GM12878 (cell line): Measurements from ENCODE around the gene MSANTD2. TPM values are rescaled to one million over a fixed set of nuclear protein-coding genes. Genes with fewer than 3 reads are reported as not detected.

ENCODE experiments used
- ATAC-seq: fragments of 200-7000 bp; cut with Tn5 transposase; 3 replicates; pipeline ENCODE4 v1.9.1; 2020; ENCODE audit warnings: mild to moderate bottlenecking, moderate library complexity
- BruUV-seq: library from RNA; stranded (reverse); fragments of 400-500 nt; replicated peaks from 2 replicates; lab custom pipeline; 2021; lab: Mats Ljungman, UMichigan
- CTCF ChIA-PET: fragments of 300-600 bp; sonication (Branson Sonifier 250); formaldehyde crosslinking; extraction: SDS; loops from one replicate; lab custom pipeline; 2021; ENCODE audit warnings: inconsistent platforms; lab: Yijun Ruan, JAX
- POLR2A ChIA-PET: fragments of 350-600 bp; formaldehyde crosslinking; extraction: SDS; loops from one replicate; lab custom pipeline; 2021; ENCODE audit warnings: inconsistent platforms; lab: Charles Lee
- RAD21 ChIA-PET: fragments of 300-600 bp; sonication (Branson Sonifier 250); formaldehyde crosslinking; loops from one replicate; lab custom pipeline; 2023; ENCODE audit warnings: antibody characterized with exemption; ENCODE audit not compliant: unreplicated experiment; lab: Charles Lee
- SMC1A ChIA-PET: fragments of 300-600 bp; sonication (Branson Sonifier 250); formaldehyde crosslinking; loops from one replicate; lab custom pipeline; 2023; ENCODE audit not compliant: unreplicated experiment, uncharacterized antibody; lab: Charles Lee
- DNase-seq: peaks from one replicate; pipeline ENCODE4 v3.0.0-alpha.2; 2011; ENCODE audit warnings: low read depth, low spot score
- FAIRE-seq: peaks from 3 replicates; lab custom pipeline; 2011; peaks lifted over from hg19 to GRCh38; lab: Jason Lieb, UNC
- H2AFZ ChIP-seq: 2 replicates; pipeline ENCODE4 v1.6.0; 2011; ENCODE audit warnings: low read depth, low read length, control low read depth; ENCODE audit not compliant: control insufficient read depth
- H3K27ac ChIP-seq: 2 replicates; pipeline ENCODE4 v1.5.1; 2011; ENCODE audit warnings: control low read depth; ENCODE audit not compliant: control insufficient read depth, insufficient read depth
- H3K27me3 ChIP-seq, 2 experiments: replicated peaks in 1 of 2; 2 replicates each; pipeline versions ENCODE4 v1.6.0 to v1.6.1; 2011; ENCODE audit warnings: low read length in 1 of 2; ENCODE audit not compliant: control insufficient read depth in 2 of 2, insufficient read depth in 2 of 2
- H3K36me3 ChIP-seq, 2 experiments: 2 replicates each; pipeline ENCODE4 v1.5.1; 2011; ENCODE audit warnings: low read length in 1 of 2; ENCODE audit not compliant: control insufficient read depth in 2 of 2, insufficient read depth in 2 of 2
- H3K4me1 ChIP-seq: 2 replicates; pipeline ENCODE4 v1.6.1; 2011; ENCODE audit warnings: mild to moderate bottlenecking, low read length, moderate library complexity, mixed read lengths; ENCODE audit not compliant: control insufficient read depth, insufficient read depth
- H3K4me2 ChIP-seq: 2 replicates; pipeline ENCODE4 v1.6.0; 2011; ENCODE audit warnings: control low read depth; ENCODE audit not compliant: control insufficient read depth, insufficient read depth
- H3K4me3 ChIP-seq: fragments of 200-600 bp; sonication (generic); 2 replicates; pipeline ENCODE4 v1.5.1; 2016
- H3K79me2 ChIP-seq: 2 replicates; pipeline ENCODE4 v1.6.0; 2011; ENCODE audit warnings: low read length; ENCODE audit not compliant: control insufficient read depth, insufficient read depth
- H3K9ac ChIP-seq: 2 replicates; pipeline ENCODE4 v1.8.0; 2011; ENCODE audit warnings: low read length, control low read depth, mixed read lengths; ENCODE audit not compliant: control insufficient read depth, insufficient read depth
- H3K9me3 ChIP-seq: replicated peaks from 3 replicates; pipeline ENCODE4 v1.5.1; 2011; ENCODE audit warnings: mild to moderate bottlenecking, low read length; ENCODE audit not compliant: control insufficient read depth, insufficient read depth
- H4K20me1 ChIP-seq: 2 replicates; pipeline ENCODE4 v1.6.0; 2011; ENCODE audit not compliant: control insufficient read depth, insufficient read depth
- ELK1 ChIP-seq: IDR thresholded peaks from 2 replicates; pipeline ENCODE4 v1.6.1; 2012; ENCODE audit warnings: low read depth, low read length, improper control_type of control experiment
- GATAD2B ChIP-seq: fragments of 450-650 bp; conservative IDR thresholded peaks from 2 replicates; pipeline ENCODE4 v1.6.1; 2017; ENCODE audit warnings: low read depth, mild to moderate bottlenecking, moderate library complexity
- HDGF ChIP-seq: fragments of 450-650 bp; IDR thresholded peaks from 2 replicates; pipeline ENCODE4 v1.6.1; 2016; ENCODE audit warnings: antibody characterized with exemption
- MLLT1 ChIP-seq: fragments of 450-650 bp; IDR thresholded peaks from 2 replicates; pipeline ENCODE4 v1.6.1; 2016; ENCODE audit warnings: mild to moderate bottlenecking
- NFIC ChIP-seq: IDR thresholded peaks from 2 replicates; pipeline ENCODE4 v1.6.1; 2012; ENCODE audit warnings: low read depth, mild to moderate bottlenecking, inconsistent platforms, low read length, moderate library complexity
- PKNOX1 ChIP-seq: fragments of 450-650 bp; IDR thresholded peaks from 2 replicates; pipeline ENCODE4 v1.6.1; 2016; ENCODE audit warnings: mild to moderate bottlenecking
- POLR2AphosphoS5 ChIP-seq: IDR thresholded peaks from 2 replicates; pipeline ENCODE4 v1.6.1; 2011; ENCODE audit warnings: mild to moderate bottlenecking, low read length, inconsistent platforms
- RAD21 ChIP-seq: IDR thresholded peaks from 2 replicates; pipeline ENCODE4 v1.6.1; 2011; ENCODE audit warnings: mild to moderate bottlenecking, low read depth, low read length, moderate library complexity; ENCODE audit not compliant: insufficient read depth
- RFX5 ChIP-seq: IDR thresholded peaks from 2 replicates; pipeline ENCODE4 v1.6.1; 2011; ENCODE audit warnings: low read depth, low read length, improper control_type of control experiment
- SIX5 ChIP-seq: IDR thresholded peaks from 2 replicates; pipeline ENCODE4 v1.6.1; 2011; ENCODE audit warnings: mild to moderate bottlenecking, low read depth, low read length, moderate library complexity; ENCODE audit not compliant: severe bottlenecking
- STAT1 ChIP-seq: fragments of 450-650 bp; conservative IDR thresholded peaks from 2 replicates; pipeline ENCODE4 v1.6.1; 2014; ENCODE audit warnings: antibody characterized with exemption, mild to moderate bottlenecking
- SUZ12 ChIP-seq: fragments of 200-600 bp; sonication (generic); IDR thresholded peaks from one replicate; pipeline ENCODE4 v1.6.1; 2018; ENCODE audit warnings: antibody characterized with exemption, mild to moderate bottlenecking; ENCODE audit not compliant: unreplicated experiment
- YBX1 ChIP-seq: fragments of 450-650 bp; IDR thresholded peaks from 2 replicates; pipeline ENCODE4 v1.6.1; 2016; ENCODE audit warnings: antibody characterized with exemption
- ZBED1 ChIP-seq: IDR thresholded peaks from 2 replicates; pipeline ENCODE4 v1.6.1; 2016; ENCODE audit warnings: borderline replicate concordance
- ZNF24 ChIP-seq: fragments of 450-650 bp; IDR thresholded peaks from 2 replicates; pipeline ENCODE4 v1.6.1; 2017; ENCODE audit warnings: antibody characterized with exemption, mild to moderate bottlenecking
- ZSCAN29 ChIP-seq: fragments of 450-650 bp; IDR thresholded peaks from 2 replicates; pipeline ENCODE4 v1.6.1; 2017; ENCODE audit warnings: mild to moderate bottlenecking, moderate library complexity
- WGBS: methylation state at CpG from one replicate; pipeline ENCODE4 v1.1.6; 2016; ENCODE audit warnings: low lambda C conversion rate; ENCODE audit not compliant: insufficient replicate concordance, insufficient coverage; ENCODE audit errors: missing lambda C conversion rate; 5-methylcytosine and 5-hydroxymethylcytosine counted together
- in situ Hi-C: fragments of 300-500 bp; cut with MboI; formaldehyde crosslinking; loops from 9 replicates; pipeline ENCODE4 v1.14.3; 2018; ENCODE audit warnings: mixed read lengths
- intact Hi-C: fragments of 100-400 bp; cut with micrococcal nuclease; formaldehyde crosslinking; loops from one replicate; pipeline ENCODE4 v1.14.2; 2022; ENCODE audit not compliant: unreplicated experiment
- polyA plus RNA-seq, 11 experiments: library from polyadenylated mRNA; depleted of rRNA in 4 of 11; unstranded in 6 of 11; stranded (reverse) in 5 of 11; fragments of >200 nt; fragmentation: Nextera tagmentation in 4 of 11; fragmentation: Illumina TruSeq in 1 of 11; extraction: Ambion mirVana in 4 of 11; extraction: Trizol in 1 of 11; gene quantifications; 1 replicate in 1 of 11; 2 replicates in 10 of 11; pipeline versions ENCODE4 v1.2.1 to v1.2.3, GENCODE V29; 2011 to 2016; ENCODE audit warnings: inconsistent platforms in 2 of 11, missing spikeins in 2 of 11, low read depth in 1 of 11
- total RNA-seq, 4 experiments: library from RNA; depleted of rRNA in 3 of 4; stranded (reverse); fragments of >200 nt in 3 of 4; fragmentation: Illumina TruSeq in 1 of 4; extraction: Trizol in 1 of 4; gene quantifications; 2 replicates each; pipeline versions ENCODE4 v1.2.1 to v1.2.3, GENCODE V29; 2013 to 2021
- TF ChIP-seq, protein P1 (sequence below): fragments of 450-650 bp; IDR thresholded peaks from 2 replicates; pipeline ENCODE4 v1.6.1; 2017; ENCODE audit warnings: mild to moderate bottlenecking

The MSANTD2 gene
- total and polyA plus RNA-seq, 10 of the 15 experiments (the other 5 are each of a cell fraction or from before 2014, with no cell fraction given): 3.0 to 12.4 (median 8.0) TPM

DNA sequence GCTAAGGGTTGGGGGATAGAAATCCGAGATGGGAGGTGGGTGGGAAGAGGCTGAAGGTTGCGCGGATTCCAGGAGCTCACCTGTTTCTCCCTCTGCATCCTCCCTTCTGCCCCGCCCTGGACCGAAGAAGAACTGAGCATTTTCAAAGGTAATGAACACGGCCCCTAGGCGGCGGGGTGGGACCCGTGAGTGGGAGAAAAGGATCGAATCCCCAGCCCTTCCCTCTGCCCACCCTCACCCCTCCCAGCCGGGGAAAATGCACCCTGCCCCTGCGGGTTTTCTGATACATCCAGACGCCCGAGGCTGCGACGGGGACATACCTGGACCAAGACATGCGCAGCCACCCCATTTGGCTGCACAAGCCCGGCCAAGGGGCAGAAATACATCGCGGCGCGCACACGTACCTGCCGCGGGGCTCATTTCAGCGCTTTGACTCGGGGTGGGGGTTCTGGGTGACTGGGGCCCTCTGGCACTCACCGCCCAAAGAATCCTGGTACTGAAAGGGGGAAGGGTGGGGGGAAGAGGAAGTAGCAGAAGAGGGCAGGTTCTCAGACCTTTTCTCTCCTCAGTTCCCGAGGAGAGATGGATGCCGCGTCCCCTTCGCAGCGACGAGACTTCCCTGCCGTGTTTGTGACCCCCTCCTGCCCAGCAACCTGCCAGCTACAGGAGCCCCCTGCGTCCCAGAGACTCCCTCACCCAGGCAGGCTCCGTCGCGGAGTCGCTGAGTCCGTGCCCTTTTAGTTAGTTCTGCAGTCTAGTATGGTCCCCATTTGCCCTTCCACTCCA, 54.2 kb downstream of the MSANTD2 start:
- DNase-seq: no peak
- no peaks in the 10 kb centered on the region for H3K36me3 ChIP-seq
- H2AFZ ChIP-seq: peak overlapping the region; percentile 98
- CTCF ChIA-PET: interaction anchor here (0.8 to 12.2 kb wide), 18 partner anchors 9 to 104 kb away, joined by 3 to 202 read pairs (median 7); partner anchors contain the start of genes ESAM, MSANTD2, SIAE and SPA17
- H4K20me1 ChIP-seq: no peaks in the 10 kb centered on the region
- POLR2A ChIA-PET: interaction anchor here (0.9 to 1.9 kb wide), 8 partner anchors 8 to 123 kb away, joined by 3 to 12 read pairs (median 4); partner anchors contain the start of genes ESAM, MSANTD2 and TBRG1
- H3K27me3 ChIP-seq: no peaks in the 10 kb centered on the region; a peak in 1 of 4 replicates
- in situ Hi-C loops: no loop called here
- H3K4me2 ChIP-seq: peak overlapping the region; percentile 99
- TSS peak; percentile 63 for BruUV-seq
- intact Hi-C loops: loop anchor here (1.0 kb wide), 1 partner anchor 12 kb away; no protein-coding TSS in a partner anchor
- SMC1A ChIA-PET: interaction anchor here (0.6 to 7.0 kb wide), 10 partner anchors 9 to 76 kb away, joined by 3 to 91 read pairs (median 4); partner anchors contain the start of genes ESAM, SIAE and SPA17
- H3K4me3 ChIP-seq: peak overlapping the region; percentile 88
- 4% methylated on average over 41 of the region's 41 CpGs for WGBS
- H3K9me3 ChIP-seq: no peaks in the 10 kb centered on the region
- H3K4me1 ChIP-seq: peaks cover 4% of the 10 kb centered on the region; the same call in 1 of the 2 replicates
- FAIRE-seq: no peak
- peak; percentile 57 for ATAC-seq
- peak overlapping the region; percentile 53; the same call in 1 of the 2 replicates for H3K27ac ChIP-seq
- H3K79me2 ChIP-seq: no peaks in the 10 kb centered on the region
- RAD21 ChIA-PET: interaction anchor here (0.6 to 2.5 kb wide), 14 partner anchors 10 to 91 kb away, joined by 3 to 34 read pairs (median 6); partner anchors contain the start of genes ESAM, MSANTD2, SIAE and SPA17
- peak overlapping the region; percentile 68 for H3K9ac ChIP-seq
- TF ChIP-seq ZSCAN29 (no peak), POLR2AphosphoS5 (no peak), RFX5 (no peak), SIX5 (no peak), RAD21 (peak; percentile 19; the same call in 1 of the 2 replicates), PKNOX1 (no peak), HDGF (peak; percentile 90; the same call in 1 of the 2 replicates), MLLT1 (0 out of 2 replicates have a peak, but pooled peaks have one; percentile 27), SUZ12 (no peak), ELK1 (0 out of 2 replicates have a peak, but pooled peaks have one; percentile 7), YBX1 (no peak), ZNF24 (peak; percentile 22; the same call in 1 of the 2 replicates), NFIC (no peak), GATAD2B (0 out of 2 replicates have a peak, but pooled peaks have one; percentile 68), ZBED1 (no peak), STAT1 (no peak)
- TF ChIP-seq, protein P1, sequence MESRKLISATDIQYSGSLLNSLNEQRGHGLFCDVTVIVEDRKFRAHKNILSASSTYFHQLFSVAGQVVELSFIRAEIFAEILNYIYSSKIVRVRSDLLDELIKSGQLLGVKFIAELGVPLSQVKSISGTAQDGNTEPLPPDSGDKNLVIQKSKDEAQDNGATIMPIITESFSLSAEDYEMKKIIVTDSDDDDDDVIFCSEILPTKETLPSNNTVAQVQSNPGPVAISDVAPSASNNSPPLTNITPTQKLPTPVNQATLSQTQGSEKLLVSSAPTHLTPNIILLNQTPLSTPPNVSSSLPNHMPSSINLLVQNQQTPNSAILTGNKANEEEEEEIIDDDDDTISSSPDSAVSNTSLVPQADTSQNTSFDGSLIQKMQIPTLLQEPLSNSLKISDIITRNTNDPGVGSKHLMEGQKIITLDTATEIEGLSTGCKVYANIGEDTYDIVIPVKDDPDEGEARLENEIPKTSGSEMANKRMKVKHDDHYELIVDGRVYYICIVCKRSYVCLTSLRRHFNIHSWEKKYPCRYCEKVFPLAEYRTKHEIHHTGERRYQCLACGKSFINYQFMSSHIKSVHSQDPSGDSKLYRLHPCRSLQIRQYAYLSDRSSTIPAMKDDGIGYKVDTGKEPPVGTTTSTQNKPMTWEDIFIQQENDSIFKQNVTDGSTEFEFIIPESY: no peak
